Hepatocyte (in vitro differentiated cells): ENCODE results near the gene DOCK8. TPM values are rescaled to one million over a fixed set of nuclear protein-coding genes. Genes with fewer than 3 reads are reported as not detected.

Experiments used
- DNase-seq: peaks from one replicate; pipeline ENCODE4 v3.0.0-alpha.2; 2016; ENCODE audit warnings: low spot score
- H2AFZ ChIP-seq: fragments of 200-600 bp; sonication (generic); 2 replicates; pipeline ENCODE4 v1.6.0; 2016; ENCODE audit warnings: antibody characterized with exemption, mild to moderate bottlenecking
- H3K27ac ChIP-seq: fragments of 200-600 bp; sonication (generic); 2 replicates; pipeline ENCODE4 v1.5.1; 2016; ENCODE audit warnings: mild to moderate bottlenecking
- H3K27me3 ChIP-seq: fragments of 200-600 bp; sonication (generic); 2 replicates; pipeline ENCODE4 v1.6.1; 2016
- H3K36me3 ChIP-seq: fragments of 200-600 bp; sonication (generic); replicated peaks from 2 replicates; pipeline ENCODE4 v1.5.1; 2016; ENCODE audit warnings: low read depth; ENCODE audit not compliant: insufficient read depth
- H3K4me1 ChIP-seq: fragments of 200-600 bp; sonication (generic); 2 replicates; pipeline ENCODE4 v1.5.1; 2016; ENCODE audit warnings: mild to moderate bottlenecking, moderate library complexity; ENCODE audit not compliant: insufficient read depth
- H3K4me2 ChIP-seq: fragments of 200-600 bp; sonication (generic); 2 replicates; pipeline ENCODE4 v1.6.0; 2016
- H3K4me3 ChIP-seq: fragments of 200-600 bp; sonication (generic); 2 replicates; pipeline ENCODE4 v1.5.1; 2016; ENCODE audit warnings: mild to moderate bottlenecking
- H3K79me2 ChIP-seq: fragments of 200-600 bp; sonication (generic); 2 replicates; pipeline ENCODE4 v1.6.0; 2017; ENCODE audit warnings: mild to moderate bottlenecking
- H3K9me2 ChIP-seq: fragments of 200-600 bp; sonication (generic); replicated peaks from 2 replicates; pipeline ENCODE4 v1.6.0; 2017; ENCODE audit warnings: mild to moderate bottlenecking; ENCODE audit not compliant: insufficient read depth
- H3K9me3 ChIP-seq: fragments of 200-600 bp; sonication (generic); 2 replicates; pipeline ENCODE4 v1.5.1; 2016; ENCODE audit warnings: low read depth, mild to moderate bottlenecking
- H4K20me1 ChIP-seq: fragments of 200-600 bp; sonication (generic); 2 replicates; pipeline ENCODE4 v1.6.0; 2016; ENCODE audit warnings: mild to moderate bottlenecking; ENCODE audit not compliant: insufficient read depth, poor library complexity, severe bottlenecking
- EZH2 ChIP-seq: fragments of 200-600 bp; sonication (generic); IDR thresholded peaks from 2 replicates; pipeline ENCODE4 v1.6.1; 2016; ENCODE audit warnings: antibody characterized with exemption, mild to moderate bottlenecking, borderline replicate concordance
- EZH2phosphoT487 ChIP-seq: fragments of 200-600 bp; sonication (generic); IDR thresholded peaks from one replicate; pipeline ENCODE4 v1.6.1; 2018; ENCODE audit warnings: antibody characterized with exemption, mild to moderate bottlenecking, low read depth, moderate library complexity; ENCODE audit not compliant: unreplicated experiment, severe bottlenecking
- WGBS: methylation state at CpG from one replicate; pipeline ENCODE4 v1.1.6; 2016; ENCODE audit warnings: low lambda C conversion rate; ENCODE audit errors: missing lambda C conversion rate; 5-methylcytosine and 5-hydroxymethylcytosine counted together
- polyA plus RNA-seq: library from polyadenylated mRNA; unstranded; fragments of >200 nt; fragmentation: Nextera tagmentation; extraction: Ambion mirVana; gene quantifications from 2 replicates; pipeline ENCODE4 v1.2.1, GENCODE V29; 2016
- total RNA-seq: library from RNA; depleted of rRNA; stranded (reverse); fragments of >200 nt; gene quantifications from 2 replicates; pipeline ENCODE4 v1.2.3, GENCODE V29; 2014
- TF ChIP-seq, protein P1 (sequence below): fragments of 200-600 bp; sonication (generic); IDR thresholded peaks from 2 replicates; pipeline ENCODE4 v1.5.1; 2016; ENCODE audit warnings: antibody characterized with exemption, mild to moderate bottlenecking; ENCODE audit not compliant: poor library complexity

DOCK8 gene
- total and polyA plus RNA-seq, 2 experiments from 2014 or later: 6.5 to 6.6 TPM

DNA sequence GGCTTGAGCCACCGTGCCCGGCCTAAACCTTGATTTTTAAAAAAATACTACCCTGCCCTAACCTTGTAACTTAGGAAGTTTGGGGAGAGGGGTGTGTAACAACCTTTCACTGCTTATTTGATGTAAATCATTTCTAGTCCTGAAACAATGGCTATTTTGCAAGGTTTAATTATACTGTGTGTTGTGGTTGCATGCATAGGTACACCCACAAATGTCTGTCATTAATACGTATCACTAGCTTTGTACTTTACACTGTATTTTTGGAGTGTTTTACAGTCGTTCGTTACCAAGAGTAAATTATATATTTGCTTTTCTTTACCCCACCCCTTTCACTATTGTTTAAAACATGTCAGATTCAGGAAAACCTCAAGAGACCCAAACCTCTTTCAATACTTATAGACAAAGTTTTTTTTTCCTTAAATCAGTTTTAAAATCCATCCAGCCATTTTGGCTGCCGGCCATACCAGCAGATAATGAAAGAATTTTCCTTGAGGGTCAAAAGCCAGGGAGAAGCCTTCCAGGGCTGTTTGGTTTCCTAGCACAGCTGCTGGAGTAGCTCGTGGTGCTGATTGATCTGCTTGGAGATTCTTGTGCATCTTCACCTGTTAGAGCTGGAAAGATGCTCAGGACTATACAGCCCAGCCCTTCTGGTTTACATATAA, 50.7 kb downstream of the DOCK8 start:
- Histone ChIP-seq H3K9me2 (no peaks in the 10 kb centered on the region), H3K9me3 (no peaks in the 10 kb centered on the region), H3K79me2 (no peaks in the 10 kb centered on the region), H3K4me1 (no peaks in the 10 kb centered on the region), H3K36me3 (no peaks in the 10 kb centered on the region), H4K20me1 (no peaks in the 10 kb centered on the region), H3K4me3 (no peak overlapping the region), H3K27me3 (no peaks in the 10 kb centered on the region), H3K4me2 (no peak overlapping the region), H3K27ac (no peak overlapping the region), H2AFZ (no peak overlapping the region)
- TF ChIP-seq EZH2phosphoT487: no peak
- no peak for TF ChIP-seq EZH2
- TF ChIP-seq, protein P1, sequence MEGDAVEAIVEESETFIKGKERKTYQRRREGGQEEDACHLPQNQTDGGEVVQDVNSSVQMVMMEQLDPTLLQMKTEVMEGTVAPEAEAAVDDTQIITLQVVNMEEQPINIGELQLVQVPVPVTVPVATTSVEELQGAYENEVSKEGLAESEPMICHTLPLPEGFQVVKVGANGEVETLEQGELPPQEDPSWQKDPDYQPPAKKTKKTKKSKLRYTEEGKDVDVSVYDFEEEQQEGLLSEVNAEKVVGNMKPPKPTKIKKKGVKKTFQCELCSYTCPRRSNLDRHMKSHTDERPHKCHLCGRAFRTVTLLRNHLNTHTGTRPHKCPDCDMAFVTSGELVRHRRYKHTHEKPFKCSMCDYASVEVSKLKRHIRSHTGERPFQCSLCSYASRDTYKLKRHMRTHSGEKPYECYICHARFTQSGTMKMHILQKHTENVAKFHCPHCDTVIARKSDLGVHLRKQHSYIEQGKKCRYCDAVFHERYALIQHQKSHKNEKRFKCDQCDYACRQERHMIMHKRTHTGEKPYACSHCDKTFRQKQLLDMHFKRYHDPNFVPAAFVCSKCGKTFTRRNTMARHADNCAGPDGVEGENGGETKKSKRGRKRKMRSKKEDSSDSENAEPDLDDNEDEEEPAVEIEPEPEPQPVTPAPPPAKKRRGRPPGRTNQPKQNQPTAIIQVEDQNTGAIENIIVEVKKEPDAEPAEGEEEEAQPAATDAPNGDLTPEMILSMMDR: no peak
- DNase-seq: no peak
- 73% methylated on average over 7 of the region's 7 CpGs for whole genome bisulfite sequencing

DNA sequence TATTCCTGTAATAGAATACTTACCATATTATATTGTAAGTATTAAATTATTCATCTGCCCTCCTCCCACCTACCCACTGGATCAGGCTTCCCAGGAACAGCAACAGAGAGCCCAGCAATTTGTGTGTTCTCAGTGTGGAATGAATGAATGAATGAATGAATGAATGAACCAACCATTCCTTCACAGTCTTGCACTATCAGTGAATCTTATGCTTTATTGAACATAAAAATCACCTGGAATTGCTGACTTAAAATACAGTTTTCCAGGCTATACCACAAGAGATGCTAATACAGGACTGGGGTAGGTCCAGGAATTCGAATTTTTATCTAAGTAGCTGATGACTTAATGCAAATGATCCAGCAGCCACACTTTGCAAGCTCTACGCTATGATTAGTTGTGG, 51.6 kb downstream of the DOCK8 start:
- no peak overlapping the region for H2AFZ ChIP-seq
- no peak for DNase-seq
- no peak overlapping the region for H3K27ac ChIP-seq
- no peaks in the 10 kb centered on the region for H3K27me3 ChIP-seq
- WGBS: 83% methylated on average over 2 of the region's 2 CpGs
- H4K20me1 ChIP-seq: no peaks in the 10 kb centered on the region
- H3K79me2 ChIP-seq: no peaks in the 10 kb centered on the region
- H3K36me3 ChIP-seq: no peaks in the 10 kb centered on the region
- no peaks in the 10 kb centered on the region for H3K9me3 ChIP-seq
- H3K4me2 ChIP-seq: no peak overlapping the region
- H3K9me2 ChIP-seq: no peaks in the 10 kb centered on the region
- no peak overlapping the region for H3K4me3 ChIP-seq
- no peaks in the 10 kb centered on the region for H3K4me1 ChIP-seq
- no peak for TF ChIP-seq EZH2phosphoT487
- TF ChIP-seq, protein P1: no peak
- no peak for TF ChIP-seq EZH2

DNA sequence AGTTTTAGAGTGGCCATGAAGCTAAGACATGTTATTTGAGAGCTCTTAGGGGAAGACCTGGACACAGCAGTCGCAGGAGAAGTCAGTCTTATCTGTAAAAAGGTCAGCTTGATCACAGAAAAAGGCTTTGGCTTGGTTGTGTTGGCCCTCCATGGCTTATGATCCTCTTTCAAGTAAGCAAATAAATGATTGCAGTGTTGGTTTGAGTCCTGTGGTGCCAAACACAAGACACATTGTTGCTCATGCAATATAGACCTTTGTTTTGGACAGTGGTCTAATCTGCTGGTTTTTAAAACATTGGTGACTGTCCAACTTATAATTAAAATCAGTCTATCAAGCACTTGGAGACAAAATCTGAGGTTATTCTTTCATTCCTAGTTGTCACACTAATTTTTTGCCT, 54.0 kb downstream of the DOCK8 start:
- H3K27me3 ChIP-seq: no peaks in the 10 kb centered on the region
- H3K9me3 ChIP-seq: no peaks in the 10 kb centered on the region
- no peaks in the 10 kb centered on the region for H3K79me2 ChIP-seq
- no peak overlapping the region for H2AFZ ChIP-seq
- H3K27ac ChIP-seq: no peak overlapping the region
- WGBS: 48% methylated on average over 1 of the region's 1 CpG
- peaks cover 2% of the 10 kb centered on the region for H3K9me2 ChIP-seq
- no peak overlapping the region for H3K4me2 ChIP-seq
- TF ChIP-seq EZH2phosphoT487: no peak
- TF ChIP-seq EZH2: no peak
- TF ChIP-seq, protein P1: no peak
- H3K4me1 ChIP-seq: no peaks in the 10 kb centered on the region
- no peaks in the 10 kb centered on the region for H4K20me1 ChIP-seq
- no peak overlapping the region for H3K4me3 ChIP-seq
- H3K36me3 ChIP-seq: no peaks in the 10 kb centered on the region
- no peak for DNase-seq
